KBM-7 (cell line): ENCODE results near the gene ANGPT4.
"Not testable (repeated sequence)": the region's sequence is repeated elsewhere in the genome, so short reads cannot be mapped to it uniquely, and the experiment has no call there.

Experiments
- DNase-seq: peaks from one replicate; pipeline ENCODE4 v3.0.0-alpha.2; 2015
- in situ Hi-C: fragments of 300-500 bp; cut with MboI; formaldehyde crosslinking; loops from 2 replicates; pipeline ENCODE4 v1.14.3; 2020; ENCODE audit warnings: low sequenced_read_pairs, low pct_unique_long_range_greater_than_20kb, mixed read lengths

Gene ANGPT4

DNA sequence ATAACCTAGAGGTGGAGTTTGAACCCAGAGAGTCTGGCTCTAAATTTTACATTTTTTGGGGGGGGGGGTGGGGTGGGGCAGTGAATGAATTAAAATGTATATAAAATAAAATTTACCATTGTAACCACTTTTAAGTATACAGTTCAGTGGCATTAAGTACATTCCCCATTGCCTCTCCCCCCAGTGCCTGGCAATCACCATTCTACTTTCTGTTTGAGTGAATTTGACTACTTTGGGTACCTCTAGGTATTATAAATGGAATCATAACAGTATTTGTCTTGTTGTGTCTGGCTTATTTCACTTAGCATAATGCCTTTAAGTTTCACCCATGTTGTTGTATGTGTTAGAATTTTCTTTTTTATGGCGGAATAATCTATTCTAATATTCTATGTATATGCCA is 79.9 kb downstream of the ANGPT4 start:
- in situ Hi-C loops, result no loop called here
- DNase-seq, result no peak

DNA sequence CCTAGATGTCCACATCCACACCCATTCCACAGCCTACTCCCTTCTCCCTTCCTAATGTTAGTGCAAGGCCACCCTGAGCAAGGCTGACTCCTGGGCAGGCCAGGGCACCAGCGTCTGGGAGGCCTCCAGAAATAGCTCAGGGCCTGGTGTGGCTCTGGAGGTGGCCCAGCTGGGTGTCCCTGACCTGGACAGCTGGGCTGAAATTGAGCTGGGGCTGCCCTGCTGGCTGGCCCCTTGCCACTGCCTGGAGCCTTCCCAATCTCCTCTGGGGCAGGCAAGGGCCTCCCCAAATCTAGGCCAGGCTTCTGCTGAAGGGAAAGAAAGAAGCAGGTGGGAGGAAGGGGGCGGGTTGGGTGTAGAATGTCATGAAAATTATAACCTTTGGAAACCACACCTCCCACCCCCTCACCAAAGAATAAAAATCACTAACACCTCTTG is 80.5 kb downstream of the ANGPT4 start:
- DNase-seq, result no peak
- in situ Hi-C loops, result no loop called here

- in situ Hi-C loops, result no loop called here
- no peak for DNase-seq
These were observed 81.9 kb downstream of the ANGPT4 start for GRCh38 chr20:834151-834746.

DNA sequence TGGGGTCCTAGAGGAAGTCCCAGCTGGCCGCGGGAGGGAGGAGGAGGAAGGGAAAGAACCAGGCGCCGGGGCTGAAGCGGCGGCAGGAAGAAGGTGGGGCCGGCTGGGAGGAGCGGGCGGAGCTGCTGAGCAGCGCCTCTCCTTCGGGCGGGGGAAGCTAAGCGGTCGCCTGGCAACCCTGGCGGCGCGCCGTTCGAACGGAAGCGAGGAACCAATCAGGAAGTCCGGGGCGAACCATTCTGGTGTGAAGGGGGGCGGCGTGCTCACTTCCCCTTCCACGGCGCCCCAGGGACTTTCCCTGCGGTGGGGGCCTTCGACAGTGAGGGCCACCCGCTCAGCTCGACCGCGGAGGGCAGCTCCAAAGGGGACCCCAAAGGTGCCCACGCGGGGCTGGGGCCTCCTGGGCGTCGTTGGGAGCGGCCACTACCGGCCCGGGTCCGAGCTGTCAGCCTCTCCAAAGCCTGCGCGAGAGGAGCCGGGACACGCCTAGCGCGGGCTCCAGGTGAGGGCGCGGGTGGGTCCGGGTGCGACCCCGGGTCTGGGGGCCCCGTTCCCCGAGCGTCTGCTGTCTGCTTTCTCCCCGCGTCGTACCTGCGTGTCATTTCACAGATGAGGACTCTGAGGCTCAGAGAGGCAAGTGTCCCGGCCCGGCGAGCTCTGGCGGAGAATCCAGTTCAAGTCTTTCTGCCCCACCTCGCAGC is 82.5 kb downstream of the ANGPT4 start, which contains the start of gene FAM110A:
FAM110A (plus strand) TSS at position 266 of the 701 bp plus-strand sequence. CDS start 11,090 bp downstream, outside the sequence.
- DNase-seq, result peak; percentile 98
- in situ Hi-C loops, result no loop called here

GRCh38 chr20:833121-833449 is 83.0 kb downstream of the ANGPT4 start:
- in situ Hi-C loops, result no loop called here
- DNase-seq, result no peak

DNA sequence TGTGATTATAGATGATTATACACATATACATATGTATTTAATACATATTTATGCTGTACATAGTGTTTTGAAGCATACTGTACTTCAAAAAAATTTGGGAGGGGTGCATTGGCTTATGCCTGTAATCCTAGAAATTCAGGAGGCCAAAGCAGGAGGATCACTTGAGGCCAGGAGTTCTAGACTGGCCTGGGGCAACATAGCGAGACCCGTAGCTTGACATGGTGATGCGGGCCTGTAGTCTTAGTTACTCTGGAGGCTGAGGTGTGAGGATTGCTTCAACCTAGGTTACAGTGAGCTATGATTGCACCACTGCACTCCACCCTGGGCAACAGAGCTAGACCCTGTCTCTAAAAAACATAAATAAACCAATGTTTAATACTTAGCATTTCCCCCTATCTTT is 84.2 kb downstream of the ANGPT4 start:
- in situ Hi-C loops, result no loop called here
- no peak for DNase-seq

DNA sequence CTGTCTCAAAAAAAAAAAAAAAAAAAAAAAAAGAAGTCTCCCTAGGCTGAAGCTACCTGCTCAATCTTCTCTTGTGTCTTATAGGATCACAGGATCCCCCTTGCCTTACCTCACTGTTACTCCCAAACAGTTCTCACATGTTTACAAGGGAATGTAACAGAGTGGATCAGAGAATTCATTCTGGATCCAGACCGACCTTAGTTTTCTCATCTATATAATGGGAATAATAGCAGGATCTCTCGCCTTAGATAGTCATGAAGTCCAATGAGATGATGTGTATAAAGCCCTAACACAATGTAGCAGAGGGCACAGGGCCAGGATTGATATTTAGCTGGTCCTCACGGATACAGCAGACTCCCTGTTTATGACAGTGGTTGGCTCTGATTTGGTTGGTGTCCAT is 84.9 kb downstream of the ANGPT4 start:
- no peak for DNase-seq
- in situ Hi-C loops, result no loop called here

- in situ Hi-C loops, result no loop called here
These were observed 86.1 kb downstream of the ANGPT4 start for GRCh38 chr20:830011-830521.

DNA sequence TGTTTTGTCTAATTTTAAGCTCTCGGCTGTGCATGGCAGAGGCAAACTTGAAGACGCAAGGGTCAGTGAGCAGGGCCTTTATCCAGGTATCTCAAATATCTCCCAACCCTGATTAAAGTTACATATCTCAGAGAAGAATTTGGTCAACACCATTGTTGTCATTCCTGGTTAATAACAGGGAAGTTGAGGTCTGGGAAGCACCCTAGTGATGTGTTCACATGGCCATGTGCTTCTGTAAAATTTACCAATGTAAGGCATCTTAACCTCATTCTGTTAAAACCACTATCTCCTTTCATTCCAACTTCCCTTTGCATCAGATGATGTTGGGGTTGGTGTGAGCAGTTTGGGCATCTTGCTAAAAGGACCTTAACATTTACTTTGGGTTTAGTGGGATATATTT is 86.6 kb downstream of the ANGPT4 start:
- DNase-seq, result no peak
- in situ Hi-C loops, result no loop called here

More at GRCh38 chr20:830011-830521, 86.1 kb downstream of the ANGPT4 start:
- no peak for DNase-seq

DNA sequence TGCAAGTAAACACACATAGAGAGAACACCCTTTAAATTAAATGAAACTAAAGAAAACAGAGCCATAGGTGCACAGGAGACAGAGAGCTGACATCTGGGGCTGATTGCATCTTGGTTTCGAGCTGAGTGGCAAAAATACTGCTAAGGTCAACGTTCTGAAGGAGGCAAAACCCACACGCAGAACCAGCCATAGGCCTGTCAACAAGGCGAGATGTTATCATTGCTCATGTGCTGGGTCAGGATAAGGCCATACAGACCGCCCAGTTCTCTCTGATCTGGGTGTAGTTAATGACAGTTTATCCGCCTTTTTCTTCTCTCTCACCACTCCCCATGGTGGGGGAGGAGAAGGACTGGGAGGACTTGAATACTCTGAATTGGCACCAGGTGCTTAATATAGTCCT is 87.1 kb downstream of the ANGPT4 start:
- DNase-seq, result no peak
- in situ Hi-C loops, result no loop called here

- in situ Hi-C loops, result not testable (repeated sequence)
These were observed 88.2 kb downstream of the ANGPT4 start for GRCh38 chr20:827981-828380.

DNA sequence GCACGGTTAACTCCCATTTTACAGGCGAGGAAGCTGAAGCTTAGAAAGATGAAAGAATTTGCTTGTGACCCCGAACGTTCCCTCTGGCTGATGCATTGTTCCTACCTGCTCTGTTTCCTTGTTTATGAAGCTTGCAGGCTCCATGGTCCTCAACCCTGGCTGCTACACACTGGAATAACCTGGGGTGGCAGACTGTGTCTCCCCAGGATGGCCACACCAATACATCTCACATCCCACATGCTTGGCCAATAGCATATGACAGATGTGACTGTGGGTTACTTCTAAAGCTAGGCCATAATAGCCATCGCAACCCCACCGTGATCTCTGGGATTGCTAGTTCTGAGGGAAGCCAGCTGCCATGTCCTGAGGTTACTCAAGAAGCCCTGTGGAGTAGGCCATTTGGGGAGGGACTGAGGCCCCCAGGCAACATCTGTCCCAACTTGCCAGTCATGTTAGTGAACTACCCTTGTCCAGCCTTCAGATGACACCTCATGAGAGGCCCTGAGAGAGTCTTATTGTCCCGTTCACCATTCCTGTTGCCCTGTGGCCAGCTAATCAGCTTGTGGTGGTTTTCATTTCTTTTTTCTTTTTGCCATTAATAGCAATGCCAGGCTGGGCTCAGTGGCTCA is 89.3 kb downstream of the ANGPT4 start:
- no peak for DNase-seq
- in situ Hi-C loops, result no loop called here

More at GRCh38 chr20:827981-828380, 88.2 kb downstream of the ANGPT4 start:
- DNase-seq, result not testable (repeated sequence)

DNA sequence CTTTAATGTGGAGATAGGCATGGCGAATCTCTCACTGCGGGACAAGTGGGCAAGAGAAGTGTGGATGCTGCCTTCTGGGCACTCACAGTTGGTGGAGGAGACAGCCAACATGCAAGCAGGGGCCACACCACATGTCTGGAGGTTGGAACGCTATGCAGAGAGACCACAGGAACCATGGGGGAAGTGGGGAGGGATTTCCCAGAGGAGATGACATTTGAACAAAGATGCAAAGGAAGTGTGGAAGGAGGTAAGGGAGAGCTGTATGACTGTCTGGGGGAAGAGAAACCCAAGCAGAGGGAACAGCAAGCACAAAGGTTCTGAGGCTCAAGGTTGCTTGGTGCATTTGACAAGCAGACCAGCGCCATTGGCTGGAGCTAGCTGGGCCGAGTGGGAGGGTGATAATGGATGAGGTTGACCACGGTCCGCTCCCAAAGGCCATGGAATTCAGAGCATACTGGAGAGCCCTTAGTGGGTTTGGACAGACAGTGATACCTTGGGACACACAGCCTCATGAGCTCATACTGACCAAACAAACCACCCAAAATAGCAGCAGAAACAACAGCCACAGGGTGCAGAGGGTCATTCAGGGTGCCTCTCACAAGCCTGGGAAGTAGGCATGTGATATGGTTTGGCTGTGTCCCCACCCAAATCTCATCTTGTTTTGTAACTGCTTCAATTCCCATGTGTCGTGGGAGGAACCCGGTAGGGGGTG is 90.3 kb downstream of the ANGPT4 start:
- in situ Hi-C loops, result no loop called here
- no peak for DNase-seq

DNA sequence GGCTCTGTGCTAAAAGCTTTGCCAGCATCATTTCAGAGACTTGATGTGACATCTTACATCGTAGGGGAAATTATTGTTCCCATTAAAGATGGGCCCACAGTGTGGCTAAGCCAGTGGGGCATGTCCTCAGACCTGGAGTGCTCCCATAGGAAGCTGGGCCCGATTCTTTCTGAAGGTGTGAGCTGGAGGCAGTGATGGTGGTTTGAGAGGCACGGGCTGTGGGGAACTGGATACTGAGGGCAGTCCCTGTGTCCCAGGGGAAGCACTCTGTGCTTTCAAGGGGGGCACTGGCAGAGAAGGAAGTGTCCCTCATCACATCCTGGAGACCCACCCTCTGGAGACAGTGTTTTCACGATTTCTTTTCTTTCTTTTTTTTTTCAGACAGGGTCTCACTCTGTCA is 91.2 kb downstream of the ANGPT4 start:
- in situ Hi-C loops, result no loop called here
- DNase-seq, result no peak

DNA sequence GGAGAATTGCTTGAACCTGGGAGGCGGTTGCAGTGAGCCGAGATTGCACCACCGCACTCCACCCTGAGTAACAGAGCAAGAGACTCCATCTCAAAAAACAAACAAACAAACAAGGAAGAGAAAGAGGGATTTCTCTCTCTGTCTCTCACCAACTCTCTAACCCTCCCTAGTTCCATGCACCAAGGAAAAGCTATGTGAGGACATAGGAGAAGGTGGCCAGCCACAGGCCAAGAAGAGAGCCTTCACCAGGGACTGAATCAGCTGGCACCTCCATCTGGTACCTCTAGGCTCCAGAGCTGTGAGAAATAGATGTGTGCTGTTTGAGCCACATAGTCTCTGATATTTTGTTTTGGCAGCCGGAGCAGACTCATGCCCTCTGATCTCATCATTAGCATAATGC is 91.6 kb downstream of the ANGPT4 start:
- in situ Hi-C loops, result no loop called here
- DNase-seq, result no peak

DNA sequence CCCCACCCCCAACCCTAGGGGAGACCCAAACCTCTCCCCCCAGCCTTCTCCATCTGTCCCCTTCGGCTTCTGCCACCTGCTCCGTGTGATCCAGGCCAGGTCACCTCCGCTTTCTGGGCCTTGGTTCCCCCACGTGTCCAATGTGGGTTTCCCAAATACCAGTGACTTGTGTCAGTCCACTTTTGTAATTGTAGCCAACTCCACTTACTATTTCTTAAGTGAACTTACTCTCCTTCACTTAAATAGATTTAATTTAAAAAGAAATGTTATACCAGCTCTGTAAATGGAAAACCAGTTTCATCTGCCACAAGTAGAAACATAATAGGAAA is 92.6 kb downstream of the ANGPT4 start:
- no peak for DNase-seq
- in situ Hi-C loops, result no loop called here

DNA sequence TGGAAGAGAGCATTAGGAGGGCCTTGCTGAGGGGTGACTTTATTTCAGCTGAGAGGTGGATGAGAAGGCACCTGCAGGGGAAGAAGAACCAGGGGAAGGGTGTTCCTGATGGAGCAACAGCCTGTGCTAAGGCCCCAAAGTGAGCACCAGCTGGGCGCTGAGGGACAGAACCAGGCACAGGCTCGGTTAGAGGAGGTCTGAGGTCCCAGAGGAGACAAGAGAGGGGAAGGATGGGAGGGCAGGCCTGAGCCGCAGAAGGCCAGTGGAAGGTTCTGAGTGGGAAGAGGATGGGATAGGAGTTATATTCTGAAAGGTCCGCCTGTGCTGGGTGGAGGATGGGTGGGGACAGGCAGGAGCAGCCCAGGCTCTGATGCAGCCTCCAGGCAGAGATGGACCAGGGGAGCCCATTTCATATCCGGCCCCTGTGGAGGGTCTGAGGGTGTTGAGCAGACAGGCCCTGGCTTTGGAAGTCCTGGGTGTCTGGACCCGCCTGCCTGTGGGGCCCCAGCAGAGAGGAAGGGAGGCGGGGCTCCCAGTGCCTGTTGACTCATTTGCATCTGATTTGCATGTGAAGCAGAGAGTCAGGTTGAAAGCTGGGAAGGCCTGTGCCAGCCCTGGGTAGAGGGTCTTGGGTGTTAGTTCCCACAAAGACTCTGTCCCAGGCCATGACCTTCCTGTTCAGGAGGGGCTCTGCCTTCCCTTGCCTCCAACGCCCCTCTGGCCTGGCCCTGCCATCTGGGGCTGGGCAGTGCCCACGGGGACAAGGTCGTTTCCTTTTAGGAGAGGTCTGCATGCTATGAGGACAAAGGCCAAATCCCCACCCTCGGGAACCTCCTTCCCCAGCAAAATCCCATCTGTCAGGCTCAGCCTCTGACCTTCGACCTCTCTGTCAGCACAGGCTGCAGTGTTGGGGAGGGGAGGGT is 93.2 kb downstream of the ANGPT4 start:
- DNase-seq, result no peak
- in situ Hi-C loops, result no loop called here

DNA sequence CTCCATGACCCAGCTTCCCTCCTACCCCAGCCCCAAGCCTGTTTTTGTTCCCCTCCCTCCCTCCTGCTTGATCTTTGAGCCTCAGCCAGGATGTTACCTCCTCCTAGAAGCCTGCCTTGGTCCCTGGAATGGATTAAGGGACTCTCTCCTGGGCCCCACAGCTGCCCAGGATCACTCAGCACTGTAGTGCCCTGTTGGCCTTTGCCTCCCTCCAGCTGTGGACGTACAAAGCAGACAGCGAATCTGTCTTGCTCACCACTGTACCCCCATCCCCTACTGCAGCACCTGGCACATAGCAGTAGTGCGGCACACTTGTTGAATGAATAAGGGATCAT is 94.4 kb downstream of the ANGPT4 start:
- DNase-seq, result no peak
- in situ Hi-C loops, result no loop called here
